ENCODE data around the gene FLRT3.

FLRT3 gene

DNA sequence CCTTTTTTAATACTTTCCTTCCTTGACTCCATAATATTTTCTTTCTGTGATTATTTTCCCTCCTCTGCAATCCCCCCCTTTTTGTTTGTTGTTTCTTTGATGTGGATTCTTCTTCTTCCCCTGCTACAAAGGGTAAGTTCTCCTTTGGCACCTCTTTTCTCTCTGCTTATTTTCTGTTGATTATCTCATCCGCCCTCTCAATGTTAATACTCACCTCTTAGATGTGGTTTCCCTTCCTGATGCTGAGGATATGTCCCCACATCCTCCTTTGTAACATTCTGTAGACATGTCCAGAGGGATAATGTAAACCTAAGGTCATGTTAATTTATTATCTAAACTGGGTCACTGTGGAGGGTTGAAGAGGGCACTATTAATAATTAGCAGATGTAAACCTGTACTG, 17.7 kb downstream of the FLRT3 start:
- no peak for DNase-seq (ENCODE audit: low read depth)

DNA sequence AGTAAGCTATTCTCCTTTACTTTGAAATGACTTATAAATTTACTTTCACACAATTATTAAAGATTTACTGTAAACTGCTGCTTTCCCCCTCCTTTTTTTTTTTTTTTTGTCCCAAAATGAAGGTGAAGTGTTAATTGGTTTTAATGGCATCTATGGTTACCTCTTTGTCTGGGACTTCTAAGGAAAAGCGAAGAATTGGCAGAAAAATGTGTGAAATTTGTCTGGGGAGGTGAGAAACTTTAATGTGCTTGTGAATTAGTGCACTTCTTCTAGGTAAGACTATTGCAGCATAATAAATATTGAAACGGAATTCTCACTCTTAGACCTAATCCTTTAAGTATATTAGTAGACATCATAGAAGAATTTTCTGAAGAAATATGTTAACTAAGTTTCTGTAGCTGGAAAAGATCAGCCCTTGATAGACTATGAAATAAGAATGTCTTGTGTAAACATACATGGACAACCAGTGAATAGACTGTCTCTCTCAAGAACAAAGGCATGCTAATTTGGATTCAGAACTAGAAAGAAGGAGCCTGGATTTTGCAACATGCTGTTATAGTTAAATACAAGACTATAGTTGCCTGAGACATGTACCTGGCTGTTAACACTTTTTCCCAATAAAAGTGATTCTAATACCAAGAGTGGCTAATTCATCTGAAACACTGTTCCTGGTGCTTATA, 23.9 kb downstream of the FLRT3 start:
- no peak for DNase-seq (ENCODE audit: low read depth)

- no peak for DNase-seq (ENCODE audit: low read depth)
Measured at GRCh38 chr20:14312001-14312400, 25.4 kb downstream of the FLRT3 start.

DNA sequence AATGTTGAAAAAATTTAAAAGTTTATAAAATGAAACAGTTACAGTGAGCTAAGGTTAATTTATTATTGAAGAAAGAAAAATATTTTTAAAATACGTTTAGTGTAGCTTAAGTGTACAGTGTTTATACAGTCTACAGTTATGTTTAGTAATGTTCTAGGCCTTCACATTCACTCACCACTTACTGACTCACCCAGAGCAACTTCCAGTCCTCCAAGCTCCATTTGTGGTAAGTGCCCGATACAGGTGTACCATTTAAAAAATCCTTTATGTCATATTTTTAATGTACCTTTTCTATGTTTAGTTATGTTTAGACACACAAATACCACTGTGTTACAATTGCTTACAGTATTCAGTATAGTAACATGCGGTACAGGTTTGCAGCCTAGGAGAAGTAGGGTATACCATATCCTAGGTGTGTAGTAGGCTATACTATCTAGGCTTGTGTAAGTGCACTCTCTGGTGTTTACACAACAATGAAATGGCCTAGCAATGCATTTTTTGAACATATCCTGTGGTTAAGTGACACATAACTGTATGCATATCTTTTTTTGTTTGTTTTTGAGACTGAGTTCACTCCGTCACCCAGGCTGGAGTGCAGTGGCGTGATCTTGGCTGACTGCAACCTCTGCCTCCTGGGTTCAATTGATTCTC, 26.3 kb downstream of the FLRT3 start:
- no peak for DNase-seq (ENCODE audit: low read depth)

- no peak for DNase-seq (ENCODE audit: low read depth)
Measured at GRCh38 chr20:14307956-14308355, 29.5 kb downstream of the FLRT3 start.

DNA sequence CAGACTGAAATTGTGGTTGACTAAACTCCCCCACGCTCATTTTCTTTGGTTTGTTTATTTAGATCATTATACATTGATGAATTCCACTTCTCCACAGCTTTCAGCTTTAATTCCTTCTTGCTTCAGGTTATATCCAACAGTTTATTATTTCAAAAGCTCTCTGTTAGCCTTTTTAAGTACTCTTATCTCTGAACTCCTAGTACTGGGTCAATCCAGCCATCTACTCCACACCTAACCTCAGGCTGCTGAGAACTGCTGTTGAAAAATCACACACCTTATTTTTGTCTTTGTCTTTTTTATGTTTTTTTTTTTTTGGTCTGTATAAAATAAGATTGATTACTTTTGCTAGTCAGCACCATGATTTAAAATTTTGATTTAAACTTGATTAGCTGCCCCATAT, 32.9 kb downstream of the FLRT3 start:
- DNase-seq (ENCODE audit: low read depth): no peak

GRCh38 chr20:14303651-14304050, 33.8 kb downstream of the FLRT3 start:
- DNase-seq (ENCODE audit: low read depth): no peak

DNA sequence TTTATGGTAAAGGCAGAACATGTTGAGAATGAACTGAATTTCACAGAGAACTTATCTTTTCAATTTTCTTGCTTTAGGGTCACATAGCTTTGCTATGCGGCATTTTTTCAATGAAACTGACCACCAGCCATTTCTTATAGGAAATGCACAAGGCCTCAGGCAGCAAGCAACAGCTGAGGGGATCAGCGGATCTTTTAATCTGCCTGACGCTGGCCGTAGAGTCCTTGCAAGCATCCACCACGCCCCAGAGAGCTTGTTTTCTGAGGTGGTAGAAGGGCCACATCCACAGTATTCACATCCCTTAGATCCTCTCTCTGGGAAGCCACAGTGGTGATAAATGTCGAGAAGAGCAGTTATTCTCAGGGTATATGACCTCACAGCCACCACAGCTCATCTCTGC, 34.3 kb downstream of the FLRT3 start:
- no peak for DNase-seq (ENCODE audit: low read depth)

GRCh38 chr20:14299831-14300230, 37.6 kb downstream of the FLRT3 start:
- no peak for DNase-seq (ENCODE audit: low read depth)

DNA sequence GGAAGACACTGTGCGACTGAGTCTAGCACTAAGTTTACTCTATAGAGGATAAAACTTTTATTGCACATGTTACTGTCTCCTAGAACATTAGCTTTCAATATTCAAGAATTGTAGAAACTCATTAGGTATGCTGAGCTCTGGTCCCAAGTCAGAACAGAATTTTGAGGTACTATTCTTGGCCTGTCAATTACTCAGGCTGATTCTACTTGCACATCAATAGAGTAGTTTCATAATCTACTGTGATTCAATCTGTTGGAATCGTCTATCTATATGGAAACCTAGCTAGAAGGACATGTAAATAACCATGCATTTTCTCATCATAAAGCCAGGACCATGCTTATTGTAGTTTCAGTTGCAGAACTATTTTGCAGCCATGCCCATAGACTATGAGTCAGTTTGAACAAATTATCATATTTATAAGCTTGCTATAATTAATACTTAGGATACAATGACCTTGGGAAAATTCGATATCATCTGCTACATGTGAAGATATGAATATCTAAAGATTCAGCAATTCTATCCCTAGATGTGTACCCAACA, 41.6 kb downstream of the FLRT3 start:
- DNase-seq (ENCODE audit: low read depth): no peak

DNA sequence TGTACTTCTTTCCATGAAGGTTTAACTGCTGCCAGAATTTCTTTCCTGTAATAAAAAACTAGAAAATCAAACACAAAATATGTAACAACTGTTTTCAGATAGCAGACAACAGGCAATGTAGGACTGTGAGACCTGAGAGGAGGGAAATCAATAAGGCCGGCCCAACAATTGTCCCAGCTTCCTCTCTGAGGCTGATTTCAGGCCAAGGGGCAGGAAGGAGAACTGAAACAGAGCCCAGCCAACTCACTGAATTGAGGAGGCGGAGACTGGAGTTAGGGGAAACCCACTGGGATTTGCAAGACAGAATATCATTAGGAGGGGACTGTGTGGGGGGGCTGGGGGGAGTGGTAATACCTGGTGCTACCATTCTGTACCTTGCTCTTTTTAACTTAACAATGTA, 42.2 kb downstream of the FLRT3 start:
- no peak for DNase-seq (ENCODE audit: low read depth)

DNA sequence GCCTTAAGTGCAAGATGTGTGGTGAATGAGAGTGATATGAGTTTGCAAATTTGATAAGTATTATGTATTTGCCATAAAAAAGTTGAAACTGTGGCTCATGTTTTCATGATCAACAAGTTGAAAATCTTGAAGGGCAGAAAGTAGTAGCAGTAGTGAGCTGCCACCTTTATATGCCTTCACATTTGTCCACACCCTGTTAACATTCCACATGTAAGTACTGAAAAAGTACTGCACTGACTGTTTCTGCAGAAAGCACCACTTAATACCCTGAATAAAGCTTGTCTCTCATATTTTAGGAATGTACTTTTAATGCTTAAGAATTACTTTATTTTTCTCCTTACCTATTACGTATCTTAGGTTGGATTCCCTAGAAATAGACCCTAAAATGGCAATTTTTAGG, 45.9 kb downstream of the FLRT3 start:
- DNase-seq (ENCODE audit: low read depth): no peak

DNA sequence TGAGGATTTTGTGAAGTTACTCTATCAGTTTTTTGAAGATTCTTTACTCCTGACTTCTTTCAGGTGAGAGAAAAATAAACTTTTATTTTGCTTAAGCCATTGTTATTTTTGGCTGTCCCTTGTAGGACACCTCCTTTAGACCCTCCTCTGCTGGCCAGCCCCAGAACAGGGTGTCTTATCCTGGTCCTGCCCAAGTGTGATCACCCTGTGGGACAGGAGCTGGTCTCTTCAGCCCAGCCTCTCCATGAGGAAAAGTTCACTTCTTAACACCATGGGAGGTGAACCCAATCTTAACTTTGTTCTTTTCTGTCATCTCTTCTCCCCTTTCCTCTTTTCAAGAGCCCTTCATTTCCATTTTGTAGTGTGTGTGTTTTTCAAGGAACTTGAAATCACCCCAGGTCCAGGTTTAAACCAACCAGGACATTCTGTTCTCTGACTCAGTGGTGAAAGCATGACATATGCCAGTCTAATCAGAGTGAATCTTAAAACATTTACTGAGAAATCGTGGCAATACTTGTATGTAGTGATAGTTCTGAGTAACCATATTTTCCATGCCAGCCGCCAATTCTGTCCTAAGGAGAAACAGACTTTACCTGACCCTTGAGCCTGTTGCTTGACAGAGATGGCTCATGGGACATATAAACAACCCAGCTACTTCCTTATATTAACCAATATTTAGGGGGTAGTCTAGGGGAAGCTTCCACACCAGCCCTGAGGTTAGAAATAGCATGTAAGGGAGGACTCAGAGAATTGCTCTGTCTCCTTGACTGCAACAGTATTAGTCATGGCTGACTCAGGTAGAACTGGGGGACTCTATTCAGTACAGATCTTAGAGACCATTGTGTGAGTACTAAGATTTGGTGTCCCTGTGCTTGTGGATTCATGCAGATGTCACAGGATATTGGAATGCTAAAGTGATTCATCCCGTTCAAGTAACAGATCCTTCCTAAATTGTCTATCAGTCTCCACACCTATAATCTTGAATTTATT, 48.8 kb downstream of the FLRT3 start:
- DNase-seq (ENCODE audit: low read depth): no peak

- no peak for DNase-seq (ENCODE audit: low read depth)
Measured at GRCh38 chr20:14284443-14284842, 53.0 kb downstream of the FLRT3 start.

GRCh38 chr20:14282140-14282539, 55.3 kb downstream of the FLRT3 start:
- no peak for DNase-seq (ENCODE audit: low read depth)

Data from stimulated activated CD4-positive, alpha-beta T cell treated with anti-CD3 and anti-CD28 coated beads, Interleukin-2, amount 100 ng/mL, for 4 hours (primary cell).